Heart left ventricle (tissue), 16 donors: ENCODE measurements around the gene DCAF8L2. TPM values are rescaled to one million over a fixed set of nuclear protein-coding genes. Genes with fewer than 3 reads are reported as not detected.
"Not testable (repeated sequence)": the region's sequence is repeated elsewhere in the genome, so short reads cannot be mapped to it uniquely, and the experiment has no call there.

ENCODE experiments used
- ATAC-seq, 4 donors: fragments of 200-7000 bp; cut with Tn5 transposase; one replicate each; pipeline ENCODE4 v1.9.1; 2020 to 2022; ENCODE audit warnings: moderate library complexity in 4 of 4, mild to moderate bottlenecking in 3 of 4, moderate number of reproducible peaks in 1 of 4
- DNase-seq, 5 donors: peaks; one replicate each; pipeline ENCODE4 v3.0.0-alpha.2; 2020
- H3K27ac ChIP-seq, 12 donors: fragments of 200-600 bp; sonication (generic) in 4 of 12; one replicate each; pipeline versions ENCODE4 v1.5.0 to v1.8.0; 2016 to 2022; ENCODE audit warnings: mild to moderate bottlenecking in 2 of 12
- H3K27me3 ChIP-seq, 9 donors: fragments of 200-600 bp; sonication (generic) in 2 of 9; one replicate each; pipeline versions ENCODE4 v1.5.1 to v1.8.0; 2016 to 2022; ENCODE audit warnings: mild to moderate bottlenecking in 3 of 9
- H3K36me3 ChIP-seq, 9 donors: fragments of 200-600 bp; sonication (generic) in 2 of 9; one replicate each; pipeline versions ENCODE4 v1.5.0 to v1.8.0; 2018 to 2022; ENCODE audit warnings: mild to moderate bottlenecking in 2 of 9
- H3K4me1 ChIP-seq, 12 donors: fragments of 200-600 bp; sonication (generic) in 4 of 12; one replicate each; pipeline versions ENCODE4 v1.5.0 to v1.8.0; 2016 to 2022; ENCODE audit warnings: mild to moderate bottlenecking in 3 of 12
- H3K4me3 ChIP-seq, 12 donors: fragments of 200-600 bp; sonication (generic) in 4 of 12; one replicate each; pipeline versions ENCODE4 v1.5.0 to v1.8.0; 2017 to 2022; ENCODE audit warnings: mild to moderate bottlenecking in 9 of 12, moderate library complexity in 4 of 12
- H3K9me3 ChIP-seq, 12 donors: fragments of 200-600 bp; sonication (generic) in 4 of 12; one replicate each; pipeline versions ENCODE4 v1.5.0 to v1.8.0; 2016 to 2022; ENCODE audit warnings: mild to moderate bottlenecking in 1 of 12
- CTCF ChIP-seq, 12 donors: fragments of 200-600 bp; sonication (generic) in 4 of 12; IDR thresholded peaks; one replicate each; pipeline versions ENCODE4 v1.5.0 to v1.8.0; 2018 to 2022; ENCODE audit warnings: antibody characterized with exemption in 12 of 12, mild to moderate bottlenecking in 5 of 12
- POLR2A ChIP-seq, 2 donors: fragments of 450-650 bp; IDR thresholded peaks; one replicate each; pipeline ENCODE4 v1.6.1; 2017; ENCODE audit warnings: antibody characterized with exemption in 2 of 2, mild to moderate bottlenecking in 2 of 2, moderate library complexity in 2 of 2
- WGBS, 4 donors: extraction: QIAGEN DNeasy Blood & Tissue Kit in 2 of 4; methylation state at CpG; one replicate each; pipeline versions ENCODE4 v1.1.5 to v1.1.7; 2013 to 2018; 5-methylcytosine and 5-hydroxymethylcytosine counted together
- intact Hi-C, 10 donors: fragments of 100-400 bp; cut with DNase I; formaldehyde crosslinking; loops; one replicate each; pipeline versions ENCODE4 v1.11.1 to v1.14.2; 2022
- long read RNA-seq, 3 donors: library from polyadenylated mRNA; unstranded; transcript quantifications; one replicate each; pipeline ENCODE4 v2.0.0, GENCODE V29; 2020 to 2021
- polyA plus RNA-seq, 2 donors: library from polyadenylated mRNA; stranded (reverse); fragments of 200-250 nt; gene quantifications; one replicate each; pipeline ENCODE4 v1.2.3, GENCODE V29; 2013
- total RNA-seq, 9 donors: library from RNA; depleted of rRNA in 2 of 9; stranded (reverse); fragments of >200 nt in 2 of 9; fragmentation: NEBNext Ultra II Directional in 3 of 9; extraction: Animal tissue kit (Norgen Biotek cat#: 25700) in 3 of 9; gene quantifications; one replicate each; pipeline versions ENCODE4 v1.1.0 to v1.2.4, GENCODE V29; 2016 to 2023
- donor health status: ischemic (EF 13 %, LVEDD 7.1; RV severe dilation, severe dysfunction).
- donor health status: healthy with polysubstance abuse.
- donor health status: DM: no; HTN: yes; CAD: no.
- donor health status: DM: no; HTN: no; CAD: no.
- donor health status: ischemic (EF 25% LVEDD 6.9; RV normal size, moderate dysfunction).
- donor health status: ischemic (EF 25% LVEDD 5.7; RV mildly dilated, moderate dysfunction).
- donor health status: healthy.
- donor health status: DM: yes; HTN: yes; CAD: no.
- donor health status: ischemic (EF 35%, LVEDD 5.7; RV mildly dilated, moderate dysfunction).
- donor health status: nonischemic (EF 11% LVEDD 7.7; RV severe dilation, severe dysfunction).
- donor health status: DM: yes; HTN: yes; CAD: no.
- donor health status: PGD.
- donor health status: ischemic (EF 29% LVEDD 5.4; RV normal size, mild dysfunction).
- donor health status: nonischemic (EF 23%, LVEDD 6.1; RV moderate dilation, normal function).

DCAF8L2 gene
- total RNA-seq: not detected
- polyA plus RNA-seq: not detected
- long read RNA-seq, donor 1: 0 reads
- long read RNA-seq, donor 2: 0 reads
- long read RNA-seq, donor 3: 0 reads

GRCh38 chrX:27590044-27590443, at the start of gene DCAF8L2:
TSS of gene DCAF8L2 (plus strand) at chrX:27590344. CDS start at chrX:27746896, 156,552 bp downstream.
- no peaks in the 10 kb centered on the region for H3K9me3 ChIP-seq
- H3K4me3 ChIP-seq: no peak within 1 kb of the TSS
- intact Hi-C loops: loop anchor here in 1 of 10 donors (2.0 kb wide), 1 partner anchor 33 kb away; no protein-coding TSS in a partner anchor
- ATAC-seq: no peak
- H3K27me3 ChIP-seq: no peaks in the 10 kb centered on the region
- no peak for DNase-seq
- H3K4me1 ChIP-seq: no peaks in the 10 kb centered on the region
- TF ChIP-seq POLR2A (IDR thresholded peaks at IDR 0.05): no peak
- TF ChIP-seq CTCF (IDR thresholded peaks at IDR 0.05): no peak
- H3K36me3 ChIP-seq: no peaks in the 10 kb centered on the region
- 63 to 86% (median 80%) methylated on average over 7 of the region's 7 CpGs for WGBS, 4 donors
- no peak within 1 kb of the TSS for H3K27ac ChIP-seq

- H3K36me3 ChIP-seq, DNase-seq, H3K4me1 ChIP-seq, intact Hi-C loops, H3K4me3 ChIP-seq, H3K27ac ChIP-seq, ATAC-seq, H3K27me3 ChIP-seq, H3K9me3 ChIP-seq: not testable (repeated sequence)
- 88 to 99% (median 95%) methylated on average over 6 of the region's 6 CpGs for WGBS, 4 donors
Measured at GRCh38 chrX:27541161-27541560, 49.0 kb upstream of the DCAF8L2 start.

GRCh38 chrX:27548624-27549023, 41.5 kb upstream of the DCAF8L2 start:
- Histone ChIP-seq H3K4me1 (no peaks in the 10 kb centered on the region), H3K27ac (no peak overlapping the region), H3K9me3 (no peaks in the 10 kb centered on the region), H3K4me3 (no peak overlapping the region), H3K27me3 (no peaks in the 10 kb centered on the region), H3K36me3 (no peaks in the 10 kb centered on the region)
- TF ChIP-seq POLR2A (IDR thresholded peaks at IDR 0.05) (no peak), CTCF (IDR thresholded peaks at IDR 0.05) (no peak)
- no peak for ATAC-seq
- intact Hi-C loops: no loop called here
- no peak for DNase-seq
- 67 to 91% (median 81%) methylated on average over 4 of the region's 4 CpGs for WGBS, 4 donors

GRCh38 chrX:27549688-27550087, 40.5 kb upstream of the DCAF8L2 start:
- 26 to 82% (median 56%) methylated on average over 1 of the region's 1 CpG for WGBS, 4 donors
- Histone ChIP-seq H3K4me3 (no peak overlapping the region), H3K36me3 (no peaks in the 10 kb centered on the region), H3K9me3 (no peaks in the 10 kb centered on the region), H3K27ac (no peak overlapping the region), H3K4me1 (no peaks in the 10 kb centered on the region), H3K27me3 (no peaks in the 10 kb centered on the region)
- DNase-seq (no peak), ATAC-seq (no peak)
- intact Hi-C loops: loop anchor here in 3 of 10 donors (5.0 to 10.0 kb wide), 2 partner anchors 133 to 135 kb away; no protein-coding TSS in a partner anchor
- TF ChIP-seq CTCF (IDR thresholded peaks at IDR 0.05): no peak
- no peak for TF ChIP-seq POLR2A (IDR thresholded peaks at IDR 0.05)

GRCh38 chrX:27555514-27555913, 34.6 kb upstream of the DCAF8L2 start:
- no peak for TF ChIP-seq POLR2A (IDR thresholded peaks at IDR 0.05)
- peak; percentile 18 to 55 (median 39) for TF ChIP-seq CTCF (IDR thresholded peaks at IDR 0.05)
- H3K27ac ChIP-seq: no peak overlapping the region
- H3K4me1 ChIP-seq: no peaks in the 10 kb centered on the region
- WGBS, 4 donors: 17 to 44% (median 38%) methylated on average over 3 of the region's 3 CpGs
- H3K27me3 ChIP-seq: no peaks in the 10 kb centered on the region
- DNase-seq (no peak), ATAC-seq (peak in 1 of 4 donors; percentile 24)
- H3K9me3 ChIP-seq: no peaks in the 10 kb centered on the region
- H3K4me3 ChIP-seq: no peak overlapping the region
- intact Hi-C loops: loop anchor here in 5 of 10 donors (5.0 to 10.0 kb wide), 2 partner anchors 127 to 129 kb away; no protein-coding TSS in a partner anchor
- H3K36me3 ChIP-seq: no peaks in the 10 kb centered on the region
